Suprapubic skin (tissue), 3 donors: ENCODE data around the gene TMEM100.

Source experiments
- CTCF ChIP-seq, 2 donors: fragments of 200-600 bp in 1 of 2; fragments of 450-650 bp in 1 of 2; sonication (generic) in 1 of 2; IDR thresholded peaks; one replicate each; pipeline ENCODE4 v1.5.1; 2016 to 2019; ENCODE audit warnings: antibody characterized with exemption in 2 of 2, mild to moderate bottlenecking in 1 of 2, moderate library complexity in 1 of 2
- EP300 ChIP-seq: sonication (generic); formaldehyde crosslinking; IDR thresholded peaks from one replicate; pipeline ENCODE4 v1.6.1; 2017; ENCODE audit warnings: antibody characterized with exemption
- POLR2A ChIP-seq, 2 donors: fragments of 450-650 bp; IDR thresholded peaks; one replicate each; pipeline ENCODE4 v1.6.1; 2017; ENCODE audit warnings: antibody characterized with exemption in 2 of 2, mild to moderate bottlenecking in 2 of 2, moderate library complexity in 2 of 2

- no peak for TF ChIP-seq CTCF (IDR thresholded peaks at IDR 0.05)
- TF ChIP-seq POLR2A (IDR thresholded peaks at IDR 0.05): no peak
- TF ChIP-seq EP300: no peak
Observed at GRCh38 chr17:55741356-55741700, 18.7 kb upstream of the TMEM100 start.
